Urinary bladder (tissue), 4 donors: ENCODE measurements around the gene CLPX. TPM values are rescaled to one million over a fixed set of nuclear protein-coding genes. Genes with fewer than 3 reads are reported as not detected.
"Not testable (repeated sequence)": the region's sequence is repeated elsewhere in the genome, so short reads cannot be mapped to it uniquely, and the experiment has no call there.

Experiments
- DNase-seq: peaks from one replicate; pipeline ENCODE4 v3.0.0-alpha.2; 2015; ENCODE audit errors: extremely low spot score
- H3K27ac ChIP-seq: one replicate; pipeline ENCODE4 v1.5.1; 2013; ENCODE audit warnings: low read depth, mild to moderate bottlenecking, moderate library complexity
- H3K36me3 ChIP-seq: one replicate; pipeline ENCODE4 v1.6.1; 2013; ENCODE audit warnings: mild to moderate bottlenecking, moderate library complexity; ENCODE audit not compliant: insufficient read depth
- H3K4me1 ChIP-seq: one replicate; pipeline ENCODE4 v1.6.1; 2013; ENCODE audit warnings: mild to moderate bottlenecking, moderate library complexity; ENCODE audit not compliant: insufficient read depth
- H3K4me3 ChIP-seq: one replicate; pipeline ENCODE4 v1.5.1; 2013; ENCODE audit warnings: low read depth, low read length
- WGBS: extraction: QIAGEN DNeasy Blood & Tissue Kit; methylation state at CpG from one replicate; pipeline ENCODE4 v1.1.7; 2013; 5-methylcytosine and 5-hydroxymethylcytosine counted together
- polyA plus RNA-seq: library from polyadenylated mRNA; stranded (reverse); fragments of 200-250 nt; gene quantifications from one replicate; pipeline ENCODE4 v1.2.3, GENCODE V29; 2013
- total RNA-seq: library from RNA; depleted of rRNA; stranded (reverse); fragments of >200 nt; gene quantifications from one replicate; pipeline ENCODE4 v1.2.3, GENCODE V29; 2014
- donor health status: healthy with polysubstance abuse.
- donor health status: healthy.

The CLPX gene
- total and polyA plus RNA-seq, 2 donors = 24.9 to 73.6 TPM

GRCh38 chr15:65133548-65134200 lies 51.5 kb downstream of the CLPX start, which contains the start of gene PDCD7:
Gene PDCD7, minus strand, starts transcription at chr15:65133808. Its CDS starts 27 bp downstream, at chr15:65133781.
- peak; percentile 88 for DNase-seq
- Histone ChIP-seq H3K27ac (peak within 1 kb of the TSS; percentile 71), H3K36me3 (no peaks in the 10 kb centered on the region), H3K4me3 (peak within 1 kb of the TSS; percentile 98), H3K4me1 (no peaks in the 10 kb centered on the region)
- WGBS = under 1% methylated on average over 45 of the region's 45 CpGs

GRCh38 chr15:65132878-65133547 lies 52.1 kb downstream of the CLPX start:
- peak overlapping the region; percentile 71 for H3K27ac ChIP-seq
- peaks cover 2% of the 10 kb centered on the region for H3K36me3 ChIP-seq
- H3K4me1 ChIP-seq = no peaks in the 10 kb centered on the region
- DNase-seq = no peak
- WGBS = under 1% methylated on average over 93 of the region's 93 CpGs
- H3K4me3 ChIP-seq = peak overlapping the region; percentile 98

GRCh38 chr15:65130941-65131340 lies 54.2 kb downstream of the CLPX start:
- WGBS = 82% methylated on average over 5 of the region's 5 CpGs
- H3K4me1 ChIP-seq = no peaks in the 10 kb centered on the region
- peaks cover 2% of the 10 kb centered on the region for H3K36me3 ChIP-seq
- H3K4me3 ChIP-seq = no peak overlapping the region
- H3K27ac ChIP-seq = no peak overlapping the region
- DNase-seq = no peak

GRCh38 chr15:65115542-65115941 lies 69.6 kb downstream of the CLPX start:
- H3K4me1 ChIP-seq = no peaks in the 10 kb centered on the region
- no peak for DNase-seq
- H3K36me3 ChIP-seq = peaks cover 14% of the 10 kb centered on the region
- no peak overlapping the region for H3K27ac ChIP-seq
- WGBS = 71% methylated on average over 5 of the region's 5 CpGs
- no peak overlapping the region for H3K4me3 ChIP-seq

GRCh38 chr15:65115086-65115485 lies 70.1 kb downstream of the CLPX start, which contains the start of gene UBAP1L:
Gene UBAP1L, minus strand, starts transcription at chr15:65115200. Its CDS starts 8,985 bp downstream, at chr15:65106215.
- Histone ChIP-seq H3K27ac (no peak within 1 kb of the TSS), H3K36me3 (peaks cover 13% of the 10 kb centered on the region), H3K4me1 (no peaks in the 10 kb centered on the region), H3K4me3 (no peak within 1 kb of the TSS)
- no peak for DNase-seq
- WGBS = 71% methylated on average over 2 of the region's 2 CpGs

GRCh38 chr15:65110676-65111292 lies 74.4 kb downstream of the CLPX start:
- Histone ChIP-seq H3K4me1 (no peaks in the 10 kb centered on the region), H3K27ac (no peak overlapping the region), H3K36me3 (peaks cover 2% of the 10 kb centered on the region), H3K4me3 (no peak overlapping the region)
- WGBS = 36% methylated on average over 3 of the region's 3 CpGs
- DNase-seq = no peak

- no peak for DNase-seq
- H3K36me3 ChIP-seq = peaks cover 3% of the 10 kb centered on the region
- H3K27ac ChIP-seq = no peak overlapping the region
- H3K4me3 ChIP-seq = no peak overlapping the region
- no peaks in the 10 kb centered on the region for H3K4me1 ChIP-seq
- 88% methylated on average over 6 of the region's 6 CpGs for WGBS
Measured at GRCh38 chr15:65106011-65106590, 79.0 kb downstream of the CLPX start.

- H3K27ac ChIP-seq = no peak overlapping the region
- WGBS = 93% methylated on average over 5 of the region's 5 CpGs
- H3K4me3 ChIP-seq = no peak overlapping the region
- DNase-seq = no peak
- no peaks in the 10 kb centered on the region for H3K4me1 ChIP-seq
- H3K36me3 ChIP-seq = peaks cover 3% of the 10 kb centered on the region
Measured at GRCh38 chr15:65105038-65105437, 80.1 kb downstream of the CLPX start.

GRCh38 chr15:65102912-65103311 lies 82.2 kb downstream of the CLPX start:
- peaks cover 5% of the 10 kb centered on the region for H3K36me3 ChIP-seq
- H3K4me3 ChIP-seq = no peak overlapping the region
- H3K27ac ChIP-seq = no peak overlapping the region
- no peak for DNase-seq
- H3K4me1 ChIP-seq = no peaks in the 10 kb centered on the region
- 98% methylated on average over 3 of the region's 3 CpGs for WGBS

- H3K4me1 ChIP-seq = no peaks in the 10 kb centered on the region
- peaks cover 5% of the 10 kb centered on the region for H3K36me3 ChIP-seq
- H3K4me3 ChIP-seq = peak overlapping the region; percentile 8
- no peak for DNase-seq
- WGBS = 64% methylated on average over 75 of the region's 75 CpGs
- no peak overlapping the region for H3K27ac ChIP-seq
Measured at GRCh38 chr15:65101891-65102708, 83.0 kb downstream of the CLPX start.

GRCh38 chr15:65101411-65101890 lies 83.7 kb downstream of the CLPX start:
- H3K27ac ChIP-seq = no peak overlapping the region
- peak; percentile 59 for DNase-seq
- 37% methylated on average over 9 of the region's 9 CpGs for WGBS
- peaks cover 5% of the 10 kb centered on the region for H3K36me3 ChIP-seq
- H3K4me3 ChIP-seq = peak overlapping the region; percentile 8
- no peaks in the 10 kb centered on the region for H3K4me1 ChIP-seq

GRCh38 chr15:65100442-65100841 lies 84.7 kb downstream of the CLPX start:
- H3K4me1 ChIP-seq = no peaks in the 10 kb centered on the region
- H3K27ac ChIP-seq = no peak overlapping the region
- peaks cover 5% of the 10 kb centered on the region for H3K36me3 ChIP-seq
- 84% methylated on average over 7 of the region's 7 CpGs for WGBS
- DNase-seq = no peak
- no peak overlapping the region for H3K4me3 ChIP-seq

GRCh38 chr15:65099801-65100200 lies 85.3 kb downstream of the CLPX start:
- not testable (repeated sequence) for DNase-seq, H3K4me3 ChIP-seq, H3K27ac ChIP-seq, H3K4me1 ChIP-seq, H3K36me3 ChIP-seq
- WGBS = 94% methylated on average over 10 of the region's 10 CpGs
